CD14-positive monocyte (primary cell): ENCODE measurements around the gene KSR1. TPM values are rescaled to one million over a fixed set of nuclear protein-coding genes. Genes with fewer than 3 reads are reported as not detected.
A peak's percentile ranks its signal among the peaks of the same experiment; 100 is the strongest.

Experiments
- DNase-seq, 3 donors: peaks; one replicate each; pipeline ENCODE4 v3.0.0-alpha.2; 2011 to 2022
- H2AFZ ChIP-seq: 2 replicates; pipeline ENCODE4 v1.6.0; 2012; ENCODE audit warnings: mild to moderate bottlenecking, low read depth, low read length, inconsistent platforms; ENCODE audit not compliant: insufficient read depth, poor library complexity, severe bottlenecking
- H3K27ac ChIP-seq, 2 donors: 1 replicate in 1 of 2; 2 replicates in 1 of 2; pipeline ENCODE4 v1.5.1; 2012 to 2013; ENCODE audit warnings: low read length in 2 of 2, control low read depth in 1 of 2, inconsistent platforms in 1 of 2, low read depth in 1 of 2, mild to moderate bottlenecking in 1 of 2
- H3K27me3 ChIP-seq, 2 donors: one replicate each; pipeline versions ENCODE4 v1.6.0 to v1.6.1; 2011 to 2013; ENCODE audit warnings: low read length in 2 of 2; ENCODE audit not compliant: control insufficient read depth in 2 of 2, insufficient read depth in 2 of 2
- H3K36me3 ChIP-seq, 2 donors: replicated peaks in 1 of 2; 1 replicate in 1 of 2; 2 replicates in 1 of 2; pipeline versions ENCODE4 v1.5.1 to v1.6.1; 2012 to 2013; ENCODE audit warnings: low read length in 2 of 2, control low read depth in 1 of 2, inconsistent platforms in 1 of 2, mild to moderate bottlenecking in 1 of 2; ENCODE audit not compliant: insufficient read depth in 2 of 2, control insufficient read depth in 1 of 2
- H3K4me1 ChIP-seq, 2 donors: 1 replicate in 1 of 2; 2 replicates in 1 of 2; pipeline versions ENCODE4 v1.5.1 to v1.6.1; 2012 to 2013; ENCODE audit warnings: low read length in 2 of 2, control low read depth in 1 of 2, inconsistent platforms in 1 of 2, mild to moderate bottlenecking in 1 of 2, moderate library complexity in 1 of 2; ENCODE audit not compliant: insufficient read depth in 2 of 2, control insufficient read depth in 1 of 2
- H3K4me2 ChIP-seq: replicated peaks from 2 replicates; pipeline ENCODE3; 2012; ENCODE audit warnings: low read length, moderate library complexity, mild to moderate bottlenecking; ENCODE audit not compliant: poor library complexity, severe bottlenecking; ENCODE audit errors: extremely low read depth
- H3K4me3 ChIP-seq, 3 experiments: fragments of 200-600 bp in 1 of 3; sonication (generic) in 1 of 3; replicated peaks in 1 of 3; 1 replicate in 2 of 3; 2 replicates in 1 of 3; pipeline ENCODE4 v1.5.1; 2011 to 2013; ENCODE audit warnings: low read length in 3 of 3, mild to moderate bottlenecking in 3 of 3, control low read depth in 2 of 3, low read depth in 2 of 3, inconsistent platforms in 1 of 3, moderate library complexity in 1 of 3
- H3K79me2 ChIP-seq: 2 replicates; pipeline ENCODE4 v1.6.0; 2012; ENCODE audit warnings: mild to moderate bottlenecking, control low read depth, inconsistent platforms, low read length, moderate library complexity; ENCODE audit not compliant: insufficient read depth
- H3K9ac ChIP-seq: 2 replicates; pipeline ENCODE4 v1.6.0; 2017; ENCODE audit warnings: low read length, mild to moderate bottlenecking; ENCODE audit not compliant: insufficient read depth, poor library complexity, severe bottlenecking
- H3K9me3 ChIP-seq, 2 donors: replicated peaks in 1 of 2; 1 replicate in 1 of 2; 2 replicates in 1 of 2; pipeline versions ENCODE4 v1.5.1 to v1.6.1; 2012 to 2013; ENCODE audit warnings: low read length in 2 of 2, control low read depth in 1 of 2; ENCODE audit not compliant: control insufficient read depth in 1 of 2, insufficient read depth in 1 of 2
- H4K20me1 ChIP-seq: 2 replicates; pipeline ENCODE4 v1.6.0; 2012; ENCODE audit warnings: mild to moderate bottlenecking, low read length, control low read depth, moderate library complexity; ENCODE audit not compliant: insufficient read depth
- H3K27ac Mint-ChIP-seq, 7 donors: one replicate each; pipeline ENCODE4 v1.8.0; 2020; ENCODE audit warnings: mild to moderate bottlenecking in 7 of 7, mixed read lengths in 7 of 7, moderate library complexity in 6 of 7, inconsistent platforms in 2 of 7
- H3K27me3 Mint-ChIP-seq, 3 donors: one replicate each; pipeline ENCODE4 v1.8.0; 2021 to 2022; ENCODE audit warnings: low read depth in 3 of 3, mild to moderate bottlenecking in 3 of 3, mixed read lengths in 3 of 3, moderate library complexity in 3 of 3, inconsistent platforms in 1 of 3
- H3K36me3 Mint-ChIP-seq, 2 donors: one replicate each; pipeline ENCODE4 v1.8.0; 2020; ENCODE audit warnings: mixed read lengths in 2 of 2, inconsistent platforms in 1 of 2, mild to moderate bottlenecking in 1 of 2
- H3K4me1 Mint-ChIP-seq: one replicate; pipeline ENCODE4 v1.8.0; 2020; ENCODE audit warnings: mild to moderate bottlenecking, mixed read lengths
- H3K4me3 Mint-ChIP-seq, 2 donors: one replicate each; pipeline ENCODE4 v1.8.0; 2020; ENCODE audit warnings: mild to moderate bottlenecking in 2 of 2, mixed read lengths in 2 of 2, moderate library complexity in 1 of 2
- H3K9me3 Mint-ChIP-seq, 7 donors: one replicate each; pipeline ENCODE4 v1.8.0; 2020 to 2022; ENCODE audit warnings: mixed read lengths in 7 of 7, mild to moderate bottlenecking in 6 of 7, moderate library complexity in 6 of 7, inconsistent platforms in 2 of 7
- CTCF ChIP-seq: fragments of 200-600 bp; IDR thresholded peaks from one replicate; pipeline ENCODE4 v1.8.0; 2022; ENCODE audit warnings: antibody characterized with exemption, mild to moderate bottlenecking
- WGBS: methylation state at CpG from one replicate; pipeline ENCODE4 v1.1.5; 2013; ENCODE audit warnings: missing lambda C conversion rate; ENCODE audit not compliant: insufficient coverage; 5-methylcytosine and 5-hydroxymethylcytosine counted together
- intact Hi-C, 2 donors: fragments of 100-400 bp; cut with micrococcal nuclease; formaldehyde crosslinking; loops; one replicate each; pipeline versions ENCODE4 v1.15.0 to v1.15.1; 2023
- polyA plus RNA-seq, 3 donors: library from polyadenylated mRNA; depleted of rRNA in 1 of 3; unstranded in 2 of 3; stranded (reverse) in 1 of 3; fragments of 300-500 nt in 2 of 3; fragments of >200 nt in 1 of 3; fragmentation: Illumina TruSeq in 2 of 3; gene quantifications; 1 replicate in 2 of 3; 2 replicates in 1 of 3; pipeline ENCODE4 v1.2.3, GENCODE V29; 2012 to 2021

KSR1 gene
- polyA plus RNA-seq, 3 donors = 1.2 to 111 (median 4.2) TPM

GRCh38 chr17:27616414-27616813, 160.2 kb downstream of the KSR1 start:
- intact Hi-C loops = no loop called here
- no peaks in the 10 kb centered on the region for H3K9me3 Mint-ChIP-seq
- WGBS = 85% methylated on average over 3 of the region's 4 CpGs
- H3K4me1 Mint-ChIP-seq = no peaks in the 10 kb centered on the region
- Histone ChIP-seq H3K4me2 (no peak overlapping the region), H3K27me3 (no peaks in the 10 kb centered on the region), H3K27ac (no peak overlapping the region), H3K4me3 (no peak overlapping the region), H3K9ac (no peak overlapping the region), H2AFZ (no peak overlapping the region), H3K79me2 (no peaks in the 10 kb centered on the region), H3K36me3 (peaks cover 94 to 98% of the 10 kb centered on the region in 2 donors), H3K9me3 (no peaks in the 10 kb centered on the region), H3K4me1 (no peaks in the 10 kb centered on the region), H4K20me1 (peaks cover 8% of the 10 kb centered on the region)
- no peak for TF ChIP-seq CTCF
- no peak for DNase-seq
- peaks cover 88 to 98% of the 10 kb centered on the region in 2 donors for H3K36me3 Mint-ChIP-seq
- no peaks in the 10 kb centered on the region for H3K27me3 Mint-ChIP-seq
- H3K27ac Mint-ChIP-seq = peak overlapping the region in 2 of 7 donors; percentile 4 to 27
- H3K4me3 Mint-ChIP-seq = no peak overlapping the region

DNA sequence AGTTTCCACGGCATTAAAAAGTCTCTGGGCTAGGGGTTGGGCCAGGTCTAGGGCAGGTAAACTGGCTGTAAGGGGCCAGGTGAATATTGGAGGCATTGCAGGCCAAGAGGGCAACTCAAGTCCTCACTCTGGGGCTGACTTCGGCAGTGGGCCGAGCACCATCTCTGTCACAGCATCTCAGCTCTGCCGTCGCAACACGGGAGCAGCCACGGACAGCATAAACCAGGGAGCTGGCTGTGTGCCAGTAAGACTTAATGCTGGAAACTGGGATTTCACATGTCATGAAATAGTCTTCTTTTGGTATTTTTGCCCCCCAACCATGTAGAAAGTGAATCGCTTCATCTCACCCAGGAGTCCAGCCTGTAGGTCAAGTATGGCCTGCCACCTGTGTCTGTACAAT, 162.2 kb downstream of the KSR1 start:
- H3K27me3 ChIP-seq = no peaks in the 10 kb centered on the region
- H3K36me3 ChIP-seq = peaks cover 93 to 98% of the 10 kb centered on the region in 2 donors
- no peaks in the 10 kb centered on the region for H3K79me2 ChIP-seq
- no peak for TF ChIP-seq CTCF
- H3K4me2 ChIP-seq = no peak overlapping the region
- no peak overlapping the region for H2AFZ ChIP-seq
- no peak overlapping the region for H3K9ac ChIP-seq
- no peaks in the 10 kb centered on the region for H3K9me3 Mint-ChIP-seq
- no peaks in the 10 kb centered on the region for H3K9me3 ChIP-seq
- H3K4me1 Mint-ChIP-seq = no peaks in the 10 kb centered on the region
- no peak for DNase-seq
- no peak overlapping the region for H3K4me3 Mint-ChIP-seq
- no peak overlapping the region for H3K4me3 ChIP-seq
- peaks cover 6% of the 10 kb centered on the region for H4K20me1 ChIP-seq
- WGBS = 97% methylated on average over 7 of the region's 8 CpGs
- peak overlapping the region in 3 of 7 donors; percentile 36 to 67 (median 57) for H3K27ac Mint-ChIP-seq
- intact Hi-C loops = no loop called here
- no peaks in the 10 kb centered on the region for H3K27me3 Mint-ChIP-seq
- H3K36me3 Mint-ChIP-seq = peaks cover 90 to 98% of the 10 kb centered on the region in 2 donors
- H3K27ac ChIP-seq = no peak overlapping the region
- H3K4me1 ChIP-seq = no peaks in the 10 kb centered on the region
